B cell (primary cell): ENCODE measurements around the gene ZNF189. TPM values are rescaled to one million over a fixed set of nuclear protein-coding genes. Genes with fewer than 3 reads are reported as not detected.

Experiments used
- ATAC-seq: fragments of 200-7000 bp; cut with Tn5 transposase; one replicate; pipeline ENCODE4 v1.10.0; 2021; ENCODE audit warnings: low read depth, mild to moderate bottlenecking, moderate number of reproducible peaks, moderate library complexity
- CTCF ChIA-PET: fragments of 350-600 bp; sonication (Branson Sonifier 250); formaldehyde crosslinking; loops from one replicate; lab custom pipeline; 2021; ENCODE audit warnings: antibody characterized with exemption, inconsistent platforms; lab: Charles Lee
- POLR2A ChIA-PET: fragments of 350-600 bp; sonication (Branson Sonifier 250); formaldehyde crosslinking; loops from one replicate; lab custom pipeline; 2021; ENCODE audit warnings: antibody characterized with exemption; lab: Charles Lee
- DNase-seq: peaks from one replicate; pipeline ENCODE4 v3.0.0; 2013
- H2AFZ ChIP-seq: 2 replicates; pipeline ENCODE4 v1.6.1; 2012; ENCODE audit warnings: mild to moderate bottlenecking, low read depth, low read length; ENCODE audit not compliant: insufficient read depth, poor library complexity, severe bottlenecking
- H3K27ac ChIP-seq, 2 donors: 1 replicate in 1 of 2; 2 replicates in 1 of 2; pipeline ENCODE4 v1.5.1; 2012 to 2013; ENCODE audit warnings: low read length in 2 of 2, mild to moderate bottlenecking in 2 of 2, moderate library complexity in 1 of 2
- H3K27me3 ChIP-seq, 4 experiments: fragments of 200-600 bp in 1 of 4; sonication (generic) in 1 of 4; replicated peaks in 1 of 4; 1 replicate in 2 of 4; 2 replicates in 2 of 4; pipeline versions ENCODE4 v1.6.1 to v1.7.0; 2013 to 2016; ENCODE audit warnings: low read length in 3 of 4, mild to moderate bottlenecking in 2 of 4, mixed read lengths in 1 of 4, moderate library complexity in 1 of 4; ENCODE audit not compliant: insufficient read depth in 4 of 4, control insufficient read depth in 3 of 4; ENCODE audit errors: control extremely low read depth in 1 of 4
- H3K36me3 ChIP-seq, 2 experiments: replicated peaks in 1 of 2; 1 replicate in 1 of 2; 2 replicates in 1 of 2; pipeline versions ENCODE4 v1.6.1 to v1.7.1; 2013; ENCODE audit warnings: low read length in 1 of 2; ENCODE audit not compliant: insufficient read depth in 2 of 2, control insufficient read depth in 1 of 2; ENCODE audit errors: control extremely low read depth in 1 of 2, extremely low read depth in 1 of 2
- H3K4me1 ChIP-seq, 2 donors: fragments of 200-600 bp in 1 of 2; sonication (generic) in 1 of 2; 1 replicate in 1 of 2; 2 replicates in 1 of 2; pipeline versions ENCODE4 v1.5.1 to v1.6.1; 2013 to 2017; ENCODE audit warnings: low read length in 2 of 2; ENCODE audit not compliant: control insufficient read depth in 2 of 2, insufficient read depth in 2 of 2
- H3K4me2 ChIP-seq: replicated peaks from 2 replicates; pipeline ENCODE3; 2012; ENCODE audit warnings: mild to moderate bottlenecking, low read depth, low read length; ENCODE audit not compliant: poor library complexity, severe bottlenecking
- H3K4me3 ChIP-seq, 5 experiments: fragments of 200-600 bp in 1 of 5; sonication (generic) in 1 of 5; 1 replicate in 3 of 5; 2 replicates in 2 of 5; pipeline versions ENCODE4 v1.5.1 to v1.7.0; 2011 to 2016; ENCODE audit warnings: low read length in 4 of 5, mild to moderate bottlenecking in 4 of 5, low read depth in 2 of 5, control low read depth in 1 of 5, moderate library complexity in 1 of 5; ENCODE audit not compliant: insufficient read depth in 1 of 5; ENCODE audit errors: control extremely low read depth in 1 of 5, extremely low read depth in 1 of 5
- H3K79me2 ChIP-seq: fragments of 200-600 bp; sonication (generic); one replicate; pipeline ENCODE4 v1.6.0; 2016; ENCODE audit warnings: low read length; ENCODE audit not compliant: control insufficient read depth, insufficient read depth
- H3K9ac ChIP-seq: fragments of 200-600 bp; sonication (generic); 2 replicates; pipeline ENCODE4 v1.6.1; 2017; ENCODE audit warnings: mild to moderate bottlenecking, low read length, moderate library complexity
- H3K9me3 ChIP-seq, 3 donors: one replicate each; pipeline versions ENCODE4 v1.6.1 to v1.7.1; 2013; ENCODE audit warnings: low read length in 2 of 3; ENCODE audit not compliant: control insufficient read depth in 2 of 3, insufficient read depth in 1 of 3; ENCODE audit errors: control extremely low read depth in 1 of 3
- H4K20me1 ChIP-seq: 2 replicates; pipeline ENCODE4 v1.6.0; 2012; ENCODE audit warnings: mild to moderate bottlenecking, low read length; ENCODE audit not compliant: insufficient read depth, control insufficient read depth, poor library complexity, severe bottlenecking
- H3K27ac Mint-ChIP-seq: one replicate; pipeline ENCODE4 v1.8.0; 2021; ENCODE audit warnings: mixed read lengths
- H3K27me3 Mint-ChIP-seq: one replicate; pipeline ENCODE4 v1.8.0; 2021; ENCODE audit warnings: mixed read lengths
- H3K4me1 Mint-ChIP-seq: one replicate; pipeline ENCODE4 v1.8.0; 2021; ENCODE audit warnings: mixed read lengths
- H3K4me3 Mint-ChIP-seq: one replicate; pipeline ENCODE4 v1.8.0; 2021; ENCODE audit warnings: mixed read lengths
- H3K9me3 Mint-ChIP-seq: one replicate; pipeline ENCODE4 v1.8.0; 2022; ENCODE audit warnings: mixed read lengths; ENCODE audit not compliant: insufficient read depth
- CTCF ChIP-seq: fragments of 200-600 bp; IDR thresholded peaks from one replicate; pipeline ENCODE4 v1.8.0; 2022; ENCODE audit warnings: antibody characterized with exemption, mild to moderate bottlenecking
- EZH2 ChIP-seq: IDR thresholded peaks from 2 replicates; pipeline ENCODE4 v1.6.1; 2012; ENCODE audit warnings: borderline replicate concordance, low read depth, mild to moderate bottlenecking, moderate library complexity, low read length; ENCODE audit not compliant: insufficient read depth, poor library complexity, severe bottlenecking
- WGBS: methylation state at CpG from one replicate; pipeline ENCODE4 v1.1.5; 2013; ENCODE audit warnings: missing lambda C conversion rate; ENCODE audit not compliant: insufficient coverage; 5-methylcytosine and 5-hydroxymethylcytosine counted together
- intact Hi-C: fragments of 100-400 bp; cut with micrococcal nuclease; formaldehyde crosslinking; loops from one replicate; pipeline ENCODE4 v1.10.0; 2022
- polyA plus RNA-seq: library from polyadenylated mRNA; depleted of rRNA; stranded (reverse); fragments of >200 nt; gene quantifications from 2 replicates; pipeline ENCODE4 v1.2.3, GENCODE V29; 2012
- total RNA-seq, 2 donors: library from RNA; stranded (reverse); fragments of 120-200 nt in 1 of 2; gene quantifications; 1 replicate in 1 of 2; 2 replicates in 1 of 2; pipeline versions ENCODE4 v1.2.3 to v1.2.4, GENCODE V29; 2013 to 2022

Gene ZNF189
- total and polyA plus RNA-seq, 2 donors (not counting 1 experiment from before 2014, with no cell fraction given), result 4.0 to 25.7 TPM

DNA sequence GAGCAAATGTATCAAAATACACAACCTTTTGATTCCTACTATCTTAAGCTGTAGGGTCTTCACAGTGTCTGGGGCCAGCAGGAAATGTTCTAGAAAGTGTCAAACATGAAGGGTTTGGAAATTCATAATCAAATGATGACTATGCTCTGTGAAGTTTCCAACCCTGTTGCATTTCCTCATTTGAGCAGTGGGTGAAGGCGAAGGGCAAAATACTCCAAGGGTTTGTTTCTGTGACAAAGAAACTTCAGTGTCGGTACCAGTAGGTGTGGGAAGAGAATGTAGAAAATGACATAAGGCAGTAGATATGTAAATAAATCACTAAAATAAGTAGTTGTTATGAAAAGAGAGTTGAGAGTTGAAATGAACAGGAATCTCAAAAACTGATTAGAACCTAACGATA lies 36.3 kb downstream of the ZNF189 start:
- Histone ChIP-seq H3K9me3 (no peaks in the 10 kb centered on the region), H3K79me2 (no peaks in the 10 kb centered on the region), H3K4me3 (no peak overlapping the region), H3K36me3 (no peaks in the 10 kb centered on the region), H3K27me3 (no peaks in the 10 kb centered on the region), H3K4me2 (no peak overlapping the region), H3K27ac (no peak overlapping the region), H3K9ac (no peak overlapping the region), H2AFZ (no peak overlapping the region), H3K4me1 (no peaks in the 10 kb centered on the region), H4K20me1 (no peaks in the 10 kb centered on the region)
- ATAC-seq (no peak), DNase-seq (no peak)
- no peak overlapping the region for H3K4me3 Mint-ChIP-seq
- no peaks in the 10 kb centered on the region for H3K4me1 Mint-ChIP-seq
- 83% methylated on average over 1 of the region's 3 CpGs for WGBS
- POLR2A ChIA-PET, result no interaction called here
- H3K9me3 Mint-ChIP-seq, result no peaks in the 10 kb centered on the region
- peaks cover 9% of the 10 kb centered on the region for H3K27me3 Mint-ChIP-seq
- H3K27ac Mint-ChIP-seq, result no peak overlapping the region
- intact Hi-C loops, result no loop called here
- TF ChIP-seq EZH2 (no peak), CTCF (no peak)
- CTCF ChIA-PET, result no interaction called here

GRCh38 chr9:101435601-101436079 lies 37.0 kb downstream of the ZNF189 start, which contains the start of gene ALDOB:
Gene ALDOB, minus strand, starts transcription at chr9:101435774. Its CDS starts 4,887 bp downstream, at chr9:101430887.
- intact Hi-C loops, result no loop called here
- Histone ChIP-seq H2AFZ (no peak within 1 kb of the TSS), H3K4me1 (no peaks in the 10 kb centered on the region), H3K27me3 (no peaks in the 10 kb centered on the region), H3K9ac (no peak within 1 kb of the TSS), H3K4me2 (no peak within 1 kb of the TSS), H3K27ac (no peak within 1 kb of the TSS), H3K4me3 (no peak within 1 kb of the TSS), H4K20me1 (no peaks in the 10 kb centered on the region), H3K9me3 (no peaks in the 10 kb centered on the region), H3K79me2 (no peaks in the 10 kb centered on the region), H3K36me3 (no peaks in the 10 kb centered on the region)
- no peak within 1 kb of the TSS for H3K4me3 Mint-ChIP-seq
- H3K27me3 Mint-ChIP-seq, result peaks cover 9% of the 10 kb centered on the region
- WGBS, result no CpG with 5 or more reads among the region's 2 CpGs
- no peak for TF ChIP-seq EZH2
- no peak for TF ChIP-seq CTCF
- H3K4me1 Mint-ChIP-seq, result no peaks in the 10 kb centered on the region
- ChIA-PET POLR2A (no interaction called here), CTCF (no interaction called here)
- ATAC-seq (no peak), DNase-seq (no peak)
- no peak within 1 kb of the TSS for H3K27ac Mint-ChIP-seq
- no peaks in the 10 kb centered on the region for H3K9me3 Mint-ChIP-seq
